Activated T-helper 1 cell treated with anti-CD3 and anti-CD28 coated beads, Interleukin-12 subunit alpha, Interleukin-12 subunit beta, Interleukin-2, Interleukin-4 antibody, amounts not matched to agents 30 ng/mL and 10 ng/mL and 1 ng/mL, durations not matched to agents 14 hours and 24 hours and 36 hours (primary cell): ENCODE measurements around the gene TMEM179. TPM values are rescaled to one million over a fixed set of nuclear protein-coding genes. Genes with fewer than 3 reads are reported as not detected.

Source experiments
- DNase-seq: peaks from one replicate; pipeline ENCODE4 v3.0.0; 2021; ENCODE audit warnings: low spot score
- H3K27ac Mint-ChIP-seq: one replicate; pipeline ENCODE4 v1.8.0; 2021; ENCODE audit warnings: mild to moderate bottlenecking, mixed read lengths
- H3K27me3 Mint-ChIP-seq: one replicate; pipeline ENCODE4 v1.8.0; 2022; ENCODE audit warnings: mild to moderate bottlenecking, moderate library complexity, mixed read lengths; ENCODE audit not compliant: insufficient read depth
- H3K36me3 Mint-ChIP-seq: one replicate; pipeline ENCODE4 v1.8.0; 2021; ENCODE audit warnings: low read depth, mixed read lengths
- H3K4me1 Mint-ChIP-seq: one replicate; pipeline ENCODE4 v1.8.0; 2021; ENCODE audit warnings: low read depth, mixed read lengths
- H3K4me3 Mint-ChIP-seq: one replicate; pipeline ENCODE4 v1.8.0; 2021; ENCODE audit warnings: mild to moderate bottlenecking, moderate library complexity, mixed read lengths
- H3K9me3 Mint-ChIP-seq: one replicate; pipeline ENCODE4 v1.8.0; 2021; ENCODE audit warnings: mixed read lengths
- intact Hi-C: fragments of 100-400 bp; cut with micrococcal nuclease; formaldehyde crosslinking; loops from one replicate; pipeline ENCODE4 v1.15.1; 2024
- total RNA-seq: library from RNA; stranded (reverse); gene quantifications from 2 replicates; pipeline ENCODE4 v1.2.3, GENCODE V29; 2022

TMEM179 gene
- total RNA-seq, 1 donor from 2014 or later = 0.36 TPM

DNA sequence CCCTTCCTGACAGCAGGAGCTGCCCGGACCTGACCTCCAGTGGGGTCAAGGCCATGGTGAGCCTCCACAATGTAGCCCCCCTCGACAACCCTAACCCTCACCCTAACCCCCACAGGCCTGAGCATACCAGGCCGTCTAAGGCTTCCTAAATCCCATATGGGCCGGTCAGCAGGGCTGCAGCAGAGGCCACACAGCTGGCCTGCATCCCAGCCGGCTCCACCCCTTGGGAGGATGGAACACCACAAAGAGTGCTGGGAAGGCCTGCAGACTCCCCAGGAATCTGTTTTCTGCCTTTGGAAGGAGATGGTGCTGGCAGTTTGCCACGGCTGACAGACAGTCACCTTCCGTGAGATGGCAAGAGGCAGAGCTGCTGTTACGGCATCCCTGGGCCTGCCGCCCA lies 2.8 kb downstream of the TMEM179 start:
- intact Hi-C loops = no loop called here
- Mint-ChIP-seq H3K36me3 (no peaks in the 10 kb centered on the region), H3K4me1 (no peaks in the 10 kb centered on the region), H3K27me3 (peaks cover 28% of the 10 kb centered on the region), H3K4me3 (no peak overlapping the region), H3K27ac (no peak overlapping the region), H3K9me3 (no peaks in the 10 kb centered on the region)
- DNase-seq = no peak

DNA sequence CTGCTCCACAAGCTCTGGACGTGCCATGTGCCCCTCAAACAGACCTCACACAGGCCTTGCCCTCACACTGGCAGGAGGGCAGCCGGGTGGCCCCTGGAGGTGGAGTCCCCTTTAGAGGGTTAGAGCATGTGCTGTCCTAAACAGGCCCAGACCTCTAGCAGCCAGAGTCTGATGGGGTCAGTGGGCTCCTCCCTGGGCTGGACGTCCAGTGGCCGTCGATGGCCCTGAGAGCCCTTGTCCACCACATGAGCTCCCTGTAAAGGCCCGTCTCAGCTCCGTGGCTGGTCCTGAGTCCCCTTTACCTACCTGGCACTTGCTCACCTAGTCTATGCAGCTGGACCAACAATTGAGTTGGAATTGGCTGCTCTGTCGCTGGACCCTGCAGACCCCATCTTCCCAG lies 3.8 kb downstream of the TMEM179 start:
- Mint-ChIP-seq H3K9me3 (no peaks in the 10 kb centered on the region), H3K27me3 (peaks cover 20% of the 10 kb centered on the region), H3K36me3 (no peaks in the 10 kb centered on the region), H3K4me1 (no peaks in the 10 kb centered on the region), H3K27ac (no peak overlapping the region), H3K4me3 (no peak overlapping the region)
- DNase-seq = no peak
- intact Hi-C loops = no loop called here

DNA sequence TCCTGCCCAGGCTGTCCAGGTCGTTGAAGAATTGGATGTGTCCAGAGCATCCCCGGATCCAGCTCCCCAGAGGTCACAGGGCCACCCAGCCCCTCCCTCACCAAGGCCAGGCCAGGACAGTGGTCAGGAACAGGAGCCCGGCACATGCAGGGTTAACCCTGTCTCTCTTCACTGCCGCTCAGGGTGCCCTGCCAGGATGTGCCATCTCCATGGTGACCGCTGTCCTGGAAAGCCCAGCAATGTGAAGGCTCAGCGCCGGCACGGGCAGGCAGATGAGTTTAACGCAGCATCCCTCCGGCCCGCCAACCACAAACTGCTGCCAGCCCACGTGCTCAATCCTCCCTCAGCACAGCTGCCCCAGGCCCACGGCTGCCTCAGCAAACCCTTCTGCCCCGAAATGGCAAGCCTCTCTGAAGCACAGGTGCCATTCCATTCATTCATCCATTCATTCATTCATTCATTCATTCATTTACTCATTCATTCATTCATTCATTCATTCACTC lies 4.4 kb downstream of the TMEM179 start:
- no peaks in the 10 kb centered on the region for H3K4me1 Mint-ChIP-seq
- H3K27ac Mint-ChIP-seq = no peak overlapping the region
- DNase-seq = no peak

DNA sequence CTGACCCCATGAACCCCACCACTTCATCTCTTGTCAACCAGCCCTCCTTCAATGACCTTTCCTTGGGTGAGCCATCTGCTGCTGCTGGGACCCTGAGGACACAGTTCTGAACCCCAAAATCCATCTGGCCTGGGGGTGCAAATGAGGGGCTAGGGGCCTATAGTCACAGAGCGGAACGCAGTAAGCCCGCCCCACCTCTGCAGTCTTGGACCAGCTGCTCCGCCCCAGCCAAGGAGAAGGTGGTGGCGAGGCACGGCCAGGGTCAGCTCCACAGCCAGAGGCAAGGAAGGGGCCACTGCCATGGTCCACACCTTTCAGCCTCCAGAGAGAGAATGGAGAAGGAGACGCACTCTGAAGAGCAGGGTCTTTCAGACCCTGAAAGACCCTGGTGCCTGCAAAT lies 5.1 kb downstream of the TMEM179 start:
- peaks cover 10% of the 10 kb centered on the region for H3K27me3 Mint-ChIP-seq
- H3K9me3 Mint-ChIP-seq = no peaks in the 10 kb centered on the region
- no peak overlapping the region for H3K4me3 Mint-ChIP-seq
- no peaks in the 10 kb centered on the region for H3K4me1 Mint-ChIP-seq
- intact Hi-C loops = no loop called here
- H3K36me3 Mint-ChIP-seq = no peaks in the 10 kb centered on the region
- no peak for DNase-seq
- H3K27ac Mint-ChIP-seq = no peak overlapping the region

More for the DNA sequence above, 4.4 kb downstream of the TMEM179 start:
- Mint-ChIP-seq H3K4me3 (no peak overlapping the region), H3K9me3 (no peaks in the 10 kb centered on the region), H3K36me3 (no peaks in the 10 kb centered on the region), H3K27me3 (peaks cover 14% of the 10 kb centered on the region)
- intact Hi-C loops = no loop called here

DNA sequence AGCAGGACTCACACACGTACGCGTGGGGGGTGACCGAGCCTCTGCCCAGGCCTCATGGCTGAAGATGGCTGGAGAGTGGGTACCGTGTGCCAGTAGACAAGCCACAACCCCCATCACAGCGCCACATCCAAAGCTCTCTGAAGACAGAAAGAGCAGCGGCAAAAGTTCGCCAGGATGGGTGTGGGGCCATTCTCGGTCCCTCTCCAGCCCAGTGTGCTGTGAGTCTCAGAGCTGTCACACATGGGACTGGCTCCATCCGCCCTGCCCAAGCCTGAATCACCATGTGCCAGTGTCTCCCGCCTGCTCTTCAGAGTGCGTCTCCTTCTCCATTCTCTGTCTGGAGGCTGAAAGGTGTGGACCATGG lies 5.7 kb downstream of the TMEM179 start:
- Mint-ChIP-seq H3K27ac (no peak overlapping the region), H3K27me3 (peaks cover 10% of the 10 kb centered on the region), H3K4me3 (no peak overlapping the region), H3K9me3 (no peaks in the 10 kb centered on the region), H3K4me1 (no peaks in the 10 kb centered on the region), H3K36me3 (no peaks in the 10 kb centered on the region)
- intact Hi-C loops = no loop called here
- DNase-seq = no peak

DNA sequence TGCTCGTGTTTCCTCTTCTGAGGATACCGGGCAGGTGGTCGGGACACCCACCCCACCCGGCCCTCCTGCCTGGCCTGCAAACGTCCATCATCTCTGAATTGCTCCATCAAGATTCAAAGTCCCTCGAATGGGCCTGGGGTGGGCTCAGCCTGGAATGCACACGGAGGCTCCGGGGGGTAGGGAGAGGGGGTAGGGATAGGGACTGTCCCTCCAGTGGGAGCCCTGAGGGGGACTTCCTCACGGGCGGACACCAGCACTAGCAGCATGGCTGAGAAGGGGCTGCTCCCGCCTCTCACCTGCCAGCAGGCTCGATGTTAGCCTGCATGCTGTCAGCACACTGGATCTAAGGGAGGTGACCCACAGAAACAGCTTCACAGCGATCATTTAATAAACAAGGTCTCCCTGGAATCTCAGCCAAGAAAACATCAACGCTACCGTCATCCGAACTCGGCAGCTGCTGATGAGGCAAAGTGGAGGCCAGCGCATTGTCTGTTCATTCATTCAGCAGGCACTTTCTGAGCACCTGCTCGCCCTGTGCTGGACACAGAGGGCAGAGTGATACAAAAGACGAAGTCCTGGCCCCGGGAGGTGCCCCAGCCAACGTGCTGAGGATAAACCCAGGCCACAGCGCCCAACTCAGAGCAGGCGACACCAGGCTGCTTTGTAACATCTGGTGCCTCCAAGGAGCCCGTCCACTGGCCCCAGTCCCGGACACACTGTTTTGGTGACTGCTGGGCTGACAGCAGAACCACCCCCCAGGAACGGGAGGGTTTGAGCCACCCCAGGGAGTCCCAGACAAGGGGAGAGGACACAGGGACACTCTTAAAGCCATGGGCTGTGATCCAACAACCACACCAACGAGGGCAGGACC lies 6.3 kb downstream of the TMEM179 start:
- Mint-ChIP-seq H3K4me3 (no peak overlapping the region), H3K4me1 (no peaks in the 10 kb centered on the region), H3K27ac (no peak overlapping the region), H3K27me3 (peaks cover 9% of the 10 kb centered on the region), H3K9me3 (no peaks in the 10 kb centered on the region), H3K36me3 (no peaks in the 10 kb centered on the region)
- no peak for DNase-seq
- intact Hi-C loops = no loop called here

DNA sequence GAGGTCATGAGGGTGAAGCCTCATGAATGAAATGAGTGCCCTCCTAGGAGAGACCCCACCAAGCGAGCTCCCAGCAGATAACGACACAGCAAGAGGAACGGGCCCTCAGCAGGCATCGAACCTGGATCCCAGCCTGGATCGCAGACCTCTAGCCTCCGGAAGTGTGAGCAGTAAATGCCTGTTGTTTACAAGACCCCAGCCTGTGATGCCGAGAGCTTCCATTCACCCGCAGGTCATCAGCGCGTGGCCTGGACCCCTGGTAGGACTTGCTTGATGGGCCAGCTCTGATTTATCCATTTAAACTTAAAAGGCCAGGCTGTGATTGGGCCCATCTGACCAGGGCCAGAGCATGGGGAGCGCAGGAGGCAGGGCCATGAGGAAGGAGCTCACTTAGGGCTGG lies 7.0 kb downstream of the TMEM179 start:
- Mint-ChIP-seq H3K36me3 (no peaks in the 10 kb centered on the region), H3K4me3 (no peak overlapping the region)

DNA sequence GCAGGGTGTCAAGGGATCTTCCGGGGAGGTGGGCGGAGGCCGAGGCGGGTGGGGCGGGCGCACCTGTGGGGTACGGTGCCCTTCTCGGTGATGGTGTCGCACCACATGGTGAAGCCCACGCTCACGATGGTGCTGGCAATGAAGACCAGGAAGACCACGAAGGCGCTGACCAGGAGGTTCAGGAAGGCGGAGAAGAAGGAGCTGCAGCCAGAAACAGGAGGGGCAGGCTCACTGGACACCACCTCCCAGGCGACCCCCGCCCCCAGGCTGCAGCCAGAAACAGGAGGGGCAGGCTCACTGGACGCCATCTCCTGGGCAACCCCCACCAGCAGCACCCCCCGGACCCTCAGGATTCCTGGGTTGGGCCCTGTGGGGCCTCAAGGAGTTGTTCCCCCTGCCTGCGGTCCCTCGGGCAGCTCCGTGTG lies 7.6 kb downstream of the TMEM179 start:
- no peaks in the 10 kb centered on the region for H3K4me1 Mint-ChIP-seq

More for the DNA sequence above, 7.0 kb downstream of the TMEM179 start:
- intact Hi-C loops = no loop called here
- Mint-ChIP-seq H3K27ac (no peak overlapping the region), H3K27me3 (peaks cover 7% of the 10 kb centered on the region), H3K4me1 (no peaks in the 10 kb centered on the region), H3K9me3 (no peaks in the 10 kb centered on the region)
- no peak for DNase-seq

DNA sequence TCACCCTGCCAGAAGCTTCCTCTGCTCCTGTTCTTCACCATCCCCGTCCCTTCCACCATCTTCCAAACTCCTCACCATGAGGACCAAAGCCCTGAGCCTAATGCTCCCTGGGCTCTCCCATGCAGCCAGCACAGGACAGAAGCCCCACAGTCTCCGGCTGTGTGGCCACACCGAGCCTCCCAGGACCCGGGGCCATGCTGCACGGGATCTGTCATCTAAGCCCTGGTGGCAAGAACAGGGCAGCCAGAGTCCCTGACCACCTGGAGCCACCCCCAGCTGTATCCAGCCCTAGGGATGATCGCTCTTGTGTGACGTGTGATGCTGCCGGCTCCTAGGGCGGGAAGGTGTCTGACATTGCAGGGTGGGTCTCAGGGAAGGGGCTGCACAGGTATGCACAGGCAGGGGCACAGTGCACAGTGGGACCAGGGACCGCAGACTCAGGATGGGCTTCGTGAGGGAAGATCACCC lies 8.1 kb downstream of the TMEM179 start:
- Mint-ChIP-seq H3K27ac (no peak overlapping the region), H3K4me3 (no peak overlapping the region), H3K36me3 (no peaks in the 10 kb centered on the region), H3K4me1 (no peaks in the 10 kb centered on the region), H3K9me3 (no peaks in the 10 kb centered on the region), H3K27me3 (peaks cover 3% of the 10 kb centered on the region)
- intact Hi-C loops = no loop called here
- DNase-seq = no peak

More for the DNA sequence above, 7.6 kb downstream of the TMEM179 start:
- no peaks in the 10 kb centered on the region for H3K36me3 Mint-ChIP-seq
- intact Hi-C loops = no loop called here
- H3K27me3 Mint-ChIP-seq = peaks cover 3% of the 10 kb centered on the region
- no peak for DNase-seq
- H3K4me3 Mint-ChIP-seq = no peak overlapping the region
- H3K9me3 Mint-ChIP-seq = no peaks in the 10 kb centered on the region
- H3K27ac Mint-ChIP-seq = no peak overlapping the region

DNA sequence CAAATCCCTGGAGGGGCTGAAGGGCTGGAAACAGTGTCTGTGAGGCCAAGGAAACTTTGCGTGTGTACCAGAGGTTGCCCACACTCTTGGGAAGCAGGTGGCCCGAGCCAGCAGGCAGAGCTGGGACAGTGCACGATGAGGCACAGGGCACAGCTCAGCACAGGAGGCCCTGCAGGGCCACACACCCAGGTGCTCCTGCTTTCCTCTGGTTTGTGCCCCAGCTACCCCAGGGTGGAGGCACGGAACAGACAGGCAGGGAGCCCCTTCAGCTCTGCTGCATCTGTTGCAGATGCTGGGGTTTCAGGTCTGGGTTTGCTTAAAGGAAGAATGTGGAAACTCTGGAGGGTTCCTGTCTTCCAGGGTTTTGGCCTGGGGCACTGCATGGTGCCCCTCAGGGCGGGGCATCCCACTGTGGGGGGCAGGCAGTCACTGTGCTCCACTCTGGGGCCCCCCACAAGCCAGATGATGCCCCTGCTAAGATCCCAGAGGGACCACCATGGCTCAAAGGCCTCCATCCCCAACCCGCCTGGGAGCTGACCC lies 8.6 kb downstream of the TMEM179 start:
- Mint-ChIP-seq H3K27me3 (peaks cover 3% of the 10 kb centered on the region), H3K9me3 (no peaks in the 10 kb centered on the region), H3K27ac (no peak overlapping the region), H3K36me3 (no peaks in the 10 kb centered on the region), H3K4me1 (no peaks in the 10 kb centered on the region), H3K4me3 (no peak overlapping the region)
- no peak for DNase-seq
- intact Hi-C loops = no loop called here

DNA sequence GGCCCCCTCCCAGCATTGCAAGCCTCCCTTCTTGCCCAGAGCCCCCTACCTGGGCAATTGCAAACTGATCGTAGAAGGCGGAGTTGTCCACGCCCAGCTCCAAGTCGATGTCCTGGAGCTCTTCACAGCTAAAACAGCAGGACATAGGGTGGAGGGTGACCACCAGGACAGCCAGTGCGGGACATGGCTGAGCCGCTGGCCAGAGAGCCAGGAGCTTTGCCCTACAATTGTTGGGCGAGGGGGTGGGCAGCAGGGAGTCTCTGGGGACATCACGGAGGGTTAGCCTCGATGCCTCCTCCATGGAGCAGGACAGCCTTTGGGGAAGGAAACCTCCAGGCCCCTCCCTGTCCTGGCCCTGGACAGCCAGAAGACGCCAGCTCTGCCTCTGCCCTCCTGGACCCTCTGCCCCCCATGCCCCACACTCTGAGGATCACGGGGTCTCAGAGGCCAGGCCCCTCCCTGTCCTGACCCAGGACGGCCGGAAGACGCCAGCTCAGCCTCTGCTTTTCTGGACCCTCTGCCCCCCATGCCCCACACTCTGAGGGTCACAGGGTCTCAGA lies 9.4 kb downstream of the TMEM179 start:
- Mint-ChIP-seq H3K4me3 (no peak overlapping the region), H3K36me3 (no peaks in the 10 kb centered on the region), H3K4me1 (no peaks in the 10 kb centered on the region), H3K27ac (no peak overlapping the region), H3K9me3 (no peaks in the 10 kb centered on the region), H3K27me3 (peaks cover 3% of the 10 kb centered on the region)
- intact Hi-C loops = no loop called here
- DNase-seq = no peak

DNA sequence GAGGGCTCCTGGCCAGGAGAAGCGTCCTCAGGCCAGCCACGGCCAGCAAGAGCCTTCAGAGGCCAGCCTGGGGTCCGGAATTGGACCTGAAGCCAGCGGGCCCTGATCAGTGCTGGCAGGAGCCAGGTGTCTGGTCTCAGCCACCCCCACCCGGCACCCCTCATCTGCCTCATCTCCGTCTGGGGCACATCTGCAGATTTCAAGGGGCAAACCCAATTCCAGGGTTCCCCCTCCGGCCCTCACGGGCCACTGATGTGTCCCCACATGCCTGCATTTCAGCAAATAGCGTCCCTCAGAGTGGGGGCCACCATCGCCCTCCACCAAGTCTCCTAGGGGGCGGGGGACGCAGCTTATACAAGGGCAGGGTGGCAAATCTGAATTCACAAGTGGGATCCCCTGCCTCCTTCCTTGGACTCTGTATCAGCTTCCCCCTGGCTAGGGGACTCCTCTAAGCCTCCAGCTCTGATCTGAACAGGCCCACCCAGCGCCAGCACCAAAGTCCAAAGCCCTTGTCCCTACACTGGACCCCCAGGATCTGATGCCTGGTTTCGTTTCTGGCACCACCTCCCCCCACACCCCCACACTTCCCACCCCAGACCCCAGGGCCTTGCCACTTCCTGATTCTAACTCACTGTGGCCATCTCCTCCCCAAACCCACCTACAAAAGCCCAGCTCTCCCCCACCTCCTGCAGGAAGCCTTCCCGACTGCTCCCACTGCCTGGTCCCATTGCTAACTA lies 10.1 kb downstream of the TMEM179 start:
- H3K4me1 Mint-ChIP-seq = no peaks in the 10 kb centered on the region
- H3K36me3 Mint-ChIP-seq = no peaks in the 10 kb centered on the region
- peaks cover 2% of the 10 kb centered on the region for H3K27me3 Mint-ChIP-seq
- H3K27ac Mint-ChIP-seq = no peak overlapping the region
- no peaks in the 10 kb centered on the region for H3K9me3 Mint-ChIP-seq
- no peak overlapping the region for H3K4me3 Mint-ChIP-seq
- intact Hi-C loops = no loop called here
- no peak for DNase-seq

DNA sequence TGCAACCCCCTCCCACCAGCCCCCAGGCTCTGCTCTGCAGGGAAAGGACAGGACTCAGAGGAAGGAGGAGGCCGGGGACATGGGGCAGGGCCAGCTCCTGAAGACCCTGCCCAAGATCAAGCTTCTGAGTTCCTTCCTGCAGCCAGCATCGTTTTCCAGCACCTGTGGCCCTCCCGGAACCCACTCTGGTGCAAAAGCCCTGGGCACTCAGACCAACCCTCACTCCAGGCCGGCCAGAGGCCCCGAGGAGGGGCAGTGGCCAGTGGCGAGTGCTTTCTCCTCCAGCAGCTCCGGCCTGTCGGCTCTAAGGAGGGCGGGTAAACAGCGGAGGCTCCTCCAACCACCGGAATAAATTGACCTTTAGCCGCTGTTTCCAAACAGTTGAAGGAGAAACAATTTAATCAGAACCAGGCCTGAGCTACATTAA lies 10.8 kb downstream of the TMEM179 start:
- Mint-ChIP-seq H3K27ac (no peak overlapping the region), H3K36me3 (no peaks in the 10 kb centered on the region), H3K4me1 (no peaks in the 10 kb centered on the region), H3K4me3 (no peak overlapping the region), H3K27me3 (no peaks in the 10 kb centered on the region), H3K9me3 (no peaks in the 10 kb centered on the region)
- DNase-seq = no peak
- intact Hi-C loops = no loop called here
